Endothelial cell of umbilical vein (primary cell): ENCODE results near the gene C5orf24.

ENCODE experiments used
- POLR2A ChIP-seq: IDR thresholded peaks from 2 replicates; pipeline ENCODE4 v1.6.1; 2012; ENCODE audit warnings: low read depth, mild to moderate bottlenecking, control low read depth, low read length
- TF ChIP-seq, protein P1 (sequence below), 2 donors: IDR thresholded peaks; 1 replicate in 1 of 2; 2 replicates in 1 of 2; pipeline ENCODE4 v1.5.1; 2011; ENCODE audit warnings: low read length in 2 of 2, mild to moderate bottlenecking in 2 of 2, moderate library complexity in 2 of 2, control low read depth in 1 of 2, inconsistent platforms in 1 of 2, low read depth in 1 of 2; ENCODE audit not compliant: insufficient read depth in 1 of 2; ENCODE audit errors: extremely low read depth in 1 of 2

DNA sequence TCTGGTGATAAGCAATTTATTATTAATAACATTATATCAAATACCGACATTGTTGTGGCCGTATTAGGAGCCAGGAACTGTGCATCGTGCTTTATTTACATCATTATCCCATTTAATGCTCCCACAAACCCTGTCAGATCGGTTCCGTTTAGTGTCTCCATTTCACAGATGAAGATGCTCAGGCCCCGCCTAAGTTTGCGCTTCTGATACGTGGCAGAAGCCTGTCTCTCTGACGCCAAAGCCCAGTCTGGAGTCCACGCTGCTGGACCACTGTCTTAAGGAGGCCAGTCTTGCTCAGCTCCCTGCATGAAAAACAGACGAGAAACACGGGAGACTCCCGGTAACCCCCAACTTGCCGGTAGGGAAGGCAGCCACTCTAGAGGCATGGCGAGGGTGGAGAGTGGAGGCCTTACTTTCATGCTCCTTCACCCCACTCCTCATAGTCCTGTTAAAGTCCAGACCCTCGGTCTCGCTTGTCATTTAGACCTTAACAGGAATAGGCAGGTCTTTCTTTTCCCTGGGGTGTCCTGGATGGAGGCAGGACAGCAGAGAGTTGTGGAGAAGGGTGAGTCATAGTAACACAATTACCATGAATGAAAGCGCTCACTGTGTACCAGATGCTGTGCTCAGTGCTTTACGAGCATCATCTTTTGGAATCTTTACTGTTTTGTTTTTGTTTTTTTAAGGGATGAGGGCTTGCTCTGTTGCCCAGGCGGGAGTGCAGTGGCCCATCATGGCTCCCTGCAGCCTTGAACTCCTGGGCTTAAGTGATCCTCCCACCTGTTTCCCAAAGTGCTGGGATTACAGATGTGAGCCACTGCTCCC, 29.3 kb downstream of the C5orf24 start:
- TF ChIP-seq, protein P1, sequence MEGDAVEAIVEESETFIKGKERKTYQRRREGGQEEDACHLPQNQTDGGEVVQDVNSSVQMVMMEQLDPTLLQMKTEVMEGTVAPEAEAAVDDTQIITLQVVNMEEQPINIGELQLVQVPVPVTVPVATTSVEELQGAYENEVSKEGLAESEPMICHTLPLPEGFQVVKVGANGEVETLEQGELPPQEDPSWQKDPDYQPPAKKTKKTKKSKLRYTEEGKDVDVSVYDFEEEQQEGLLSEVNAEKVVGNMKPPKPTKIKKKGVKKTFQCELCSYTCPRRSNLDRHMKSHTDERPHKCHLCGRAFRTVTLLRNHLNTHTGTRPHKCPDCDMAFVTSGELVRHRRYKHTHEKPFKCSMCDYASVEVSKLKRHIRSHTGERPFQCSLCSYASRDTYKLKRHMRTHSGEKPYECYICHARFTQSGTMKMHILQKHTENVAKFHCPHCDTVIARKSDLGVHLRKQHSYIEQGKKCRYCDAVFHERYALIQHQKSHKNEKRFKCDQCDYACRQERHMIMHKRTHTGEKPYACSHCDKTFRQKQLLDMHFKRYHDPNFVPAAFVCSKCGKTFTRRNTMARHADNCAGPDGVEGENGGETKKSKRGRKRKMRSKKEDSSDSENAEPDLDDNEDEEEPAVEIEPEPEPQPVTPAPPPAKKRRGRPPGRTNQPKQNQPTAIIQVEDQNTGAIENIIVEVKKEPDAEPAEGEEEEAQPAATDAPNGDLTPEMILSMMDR (IDR thresholded peaks at IDR 0.05; ENCODE audit: extremely low read depth in 1 of 2, insufficient read depth in 1 of 2, low read depth in 1 of 2, low read length in 2 of 2) = no peak
- TF ChIP-seq POLR2A = no peak
